Left ventricle myocardium inferior (tissue), 1 donor: ENCODE data around the gene SENP7. TPM values are rescaled to one million over a fixed set of nuclear protein-coding genes. Genes with fewer than 3 reads are reported as not detected.

Source experiments
- DNase-seq: peaks from one replicate; pipeline ENCODE4 v3.0.0-alpha.2; 2020
- H3K27ac ChIP-seq: fragments of 200-600 bp; replicated peaks from 2 replicates; pipeline ENCODE4 v1.8.0; 2021
- H3K27me3 ChIP-seq: fragments of 200-600 bp; 2 replicates; pipeline ENCODE4 v1.8.0; 2021; ENCODE audit warnings: low read depth
- H3K36me3 ChIP-seq: fragments of 200-600 bp; 2 replicates; pipeline ENCODE4 v1.8.0; 2021
- H3K4me1 ChIP-seq: fragments of 200-600 bp; 2 replicates; pipeline ENCODE4 v1.8.0; 2021
- H3K4me3 ChIP-seq: fragments of 200-600 bp; 2 replicates; pipeline ENCODE4 v1.8.0; 2021; ENCODE audit warnings: mild to moderate bottlenecking, moderate library complexity
- H3K9me3 ChIP-seq: fragments of 200-600 bp; replicated peaks from 2 replicates; pipeline ENCODE4 v1.8.0; 2021
- CTCF ChIP-seq: fragments of 200-600 bp; IDR thresholded peaks from 2 replicates; pipeline ENCODE4 v1.8.0; 2021; ENCODE audit warnings: antibody characterized with exemption, mild to moderate bottlenecking, borderline replicate concordance
- intact Hi-C: fragments of 100-400 bp; cut with micrococcal nuclease; formaldehyde crosslinking; loops from one replicate; pipeline ENCODE4 v1.11.0; 2022
- total RNA-seq: library from RNA; stranded (reverse); fragmentation: NEBNext Ultra II Directional; extraction: Animal tissue kit (Norgen Biotek cat#: 25700); gene quantifications from one replicate; pipeline ENCODE4 v1.2.1, GENCODE V29; 2021
- donor health status: DM: no; HTN: yes; CAD: no; lungs with severe emphysema.

The SENP7 gene
- total RNA-seq, 1 donor from 2014 or later = 8.7 TPM

GRCh38 chr3:101466465-101467309, 46.3 kb downstream of the SENP7 start:
- TF ChIP-seq CTCF = no peak
- peak overlapping the region; percentile 39 for H3K4me3 ChIP-seq
- H3K36me3 ChIP-seq = no peaks in the 10 kb centered on the region
- peaks cover 20% of the 10 kb centered on the region for H3K9me3 ChIP-seq
- DNase-seq = no peak
- peak overlapping the region; percentile 23 for H3K27ac ChIP-seq
- intact Hi-C loops = no loop called here
- no peaks in the 10 kb centered on the region for H3K27me3 ChIP-seq
- no peaks in the 10 kb centered on the region for H3K4me1 ChIP-seq

- Histone ChIP-seq H3K36me3 (no peaks in the 10 kb centered on the region), H3K4me1 (no peaks in the 10 kb centered on the region), H3K4me3 (no peak overlapping the region), H3K27ac (no peak overlapping the region), H3K27me3 (no peaks in the 10 kb centered on the region), H3K9me3 (peaks cover 10% of the 10 kb centered on the region)
- intact Hi-C loops = no loop called here
- no peak for DNase-seq
- TF ChIP-seq CTCF = no peak
These were observed 48.8 kb downstream of the SENP7 start for GRCh38 chr3:101464235-101464634.

GRCh38 chr3:101461451-101461850, 51.6 kb downstream of the SENP7 start:
- no peak for TF ChIP-seq CTCF
- no peak for DNase-seq
- Histone ChIP-seq H3K27me3 (no peaks in the 10 kb centered on the region), H3K4me1 (no peaks in the 10 kb centered on the region), H3K4me3 (no peak overlapping the region), H3K36me3 (peaks cover 21% of the 10 kb centered on the region), H3K27ac (no peak overlapping the region), H3K9me3 (no peaks in the 10 kb centered on the region)
- intact Hi-C loops = no loop called here

GRCh38 chr3:101458387-101458786, 54.6 kb downstream of the SENP7 start:
- Histone ChIP-seq H3K36me3 (peaks cover 21% of the 10 kb centered on the region), H3K4me1 (no peaks in the 10 kb centered on the region), H3K9me3 (no peaks in the 10 kb centered on the region), H3K27me3 (no peaks in the 10 kb centered on the region), H3K4me3 (no peak overlapping the region), H3K27ac (no peak overlapping the region)
- no peak for DNase-seq
- intact Hi-C loops = no loop called here
- no peak for TF ChIP-seq CTCF

GRCh38 chr3:101454629-101455028, 58.4 kb downstream of the SENP7 start:
- no peaks in the 10 kb centered on the region for H3K27me3 ChIP-seq
- no peak for DNase-seq
- TF ChIP-seq CTCF = no peak

More at GRCh38 chr3:101454629-101455028, 58.4 kb downstream of the SENP7 start:
- no peaks in the 10 kb centered on the region for H3K4me1 ChIP-seq
- peaks cover 21% of the 10 kb centered on the region for H3K36me3 ChIP-seq
- intact Hi-C loops = no loop called here
- H3K27ac ChIP-seq = no peak overlapping the region
- H3K9me3 ChIP-seq = no peaks in the 10 kb centered on the region
- H3K4me3 ChIP-seq = no peak overlapping the region
